Keratinocyte (primary cell): ENCODE measurements around the gene APCDD1L. TPM values are rescaled to one million over a fixed set of nuclear protein-coding genes. Genes with fewer than 3 reads are reported as not detected.

Experiments used
- DNase-seq: peaks from one replicate; pipeline ENCODE4 v3.0.0-alpha.2; 2011; ENCODE audit warnings: low read depth, missing footprints, low spot score
- FAIRE-seq: peaks from 2 replicates; lab custom pipeline; 2011; peaks lifted over from hg19 to GRCh38; lab: Jason Lieb, UNC
- H2AFZ ChIP-seq: 2 replicates; pipeline ENCODE4 v1.6.0; 2012; ENCODE audit warnings: low read length, control low read depth, inconsistent platforms; ENCODE audit not compliant: control insufficient read depth
- H3K27ac ChIP-seq: 2 replicates; pipeline ENCODE4 v1.5.1; 2011; ENCODE audit warnings: low read length; ENCODE audit not compliant: control insufficient read depth, insufficient read depth
- H3K27me3 ChIP-seq: 3 replicates; pipeline ENCODE4 v1.6.0; 2011; ENCODE audit warnings: low read length; ENCODE audit not compliant: control insufficient read depth, insufficient read depth; ENCODE audit errors: extremely low read depth
- H3K36me3 ChIP-seq, 2 experiments: 2 replicates in 1 of 2; 3 replicates in 1 of 2; pipeline ENCODE4 v1.5.1; 2011; ENCODE audit warnings: low read length in 2 of 2, mild to moderate bottlenecking in 1 of 2; ENCODE audit not compliant: control insufficient read depth in 2 of 2, insufficient read depth in 2 of 2; ENCODE audit errors: extremely low read depth in 1 of 2
- H3K4me1 ChIP-seq: 3 replicates; pipeline ENCODE4 v1.5.1; 2011; ENCODE audit warnings: low read length; ENCODE audit not compliant: control insufficient read depth, insufficient read depth; ENCODE audit errors: extremely low read depth
- H3K4me2 ChIP-seq: 3 replicates; pipeline ENCODE4 v1.6.0; 2011; ENCODE audit warnings: low read depth, low read length; ENCODE audit not compliant: control insufficient read depth, insufficient read depth; ENCODE audit errors: extremely low read depth
- H3K4me3 ChIP-seq, 3 experiments: fragments of 200-600 bp in 1 of 3; sonication (generic) in 1 of 3; 2 replicates in 2 of 3; 3 replicates in 1 of 3; pipeline ENCODE4 v1.5.1; 2011 to 2016; ENCODE audit warnings: low read length in 3 of 3, mild to moderate bottlenecking in 3 of 3, control low read depth in 2 of 3, inconsistent platforms in 1 of 3, low read depth in 1 of 3, mixed read lengths in 1 of 3, mixed run types in 1 of 3, moderate library complexity in 1 of 3; ENCODE audit not compliant: control insufficient read depth in 2 of 3, insufficient read depth in 2 of 3; ENCODE audit errors: extremely low read depth in 1 of 3
- H3K79me2 ChIP-seq: 2 replicates; pipeline ENCODE4 v1.6.0; 2012; ENCODE audit warnings: low read length; ENCODE audit not compliant: control insufficient read depth, insufficient read depth
- H3K9ac ChIP-seq: 3 replicates; pipeline ENCODE4 v1.6.0; 2011; ENCODE audit warnings: low read length; ENCODE audit not compliant: control insufficient read depth, insufficient read depth; ENCODE audit errors: extremely low read depth
- H3K9me1 ChIP-seq: 3 replicates; pipeline ENCODE4 v1.6.0; 2011; ENCODE audit warnings: low read length; ENCODE audit not compliant: control insufficient read depth, insufficient read depth; ENCODE audit errors: extremely low read depth
- H3K9me3 ChIP-seq: 2 replicates; pipeline ENCODE4 v1.5.1; 2012; ENCODE audit warnings: low read depth, low read length; ENCODE audit not compliant: control insufficient read depth
- H4K20me1 ChIP-seq: 3 replicates; pipeline ENCODE4 v1.6.0; 2011; ENCODE audit warnings: low read length; ENCODE audit not compliant: control insufficient read depth, insufficient read depth; ENCODE audit errors: extremely low read depth
- CTCF ChIP-seq, 3 experiments: IDR thresholded peaks in 1 of 3; conservative IDR thresholded peaks in 1 of 3; optimal IDR thresholded peaks in 1 of 3; 2 replicates in 2 of 3; 3 replicates in 1 of 3; pipeline versions ENCODE3 to v1.5.1; 2011; ENCODE audit warnings: low read length in 3 of 3, mild to moderate bottlenecking in 3 of 3, moderate library complexity in 2 of 3, control low read depth in 1 of 3, inconsistent platforms in 1 of 3; ENCODE audit not compliant: insufficient read depth in 2 of 3; ENCODE audit errors: extremely low read depth in 1 of 3
- EZH2 ChIP-seq: IDR thresholded peaks from one replicate; pipeline ENCODE4 v1.6.1; 2012; ENCODE audit warnings: inconsistent platforms, mild to moderate bottlenecking, low read length, moderate library complexity
- dilution Hi-C: fragments of 300-500 bp; cut with MboI; formaldehyde crosslinking; loops from one replicate; pipeline ENCODE4 v1.7.0; 2020; ENCODE audit warnings: low sequenced_read_pairs; ENCODE audit not compliant: extremely low pct_ligation_motif_present
- polyA plus RNA-seq, 5 experiments: library from polyadenylated mRNA; depleted of rRNA in 3 of 5; stranded (reverse) in 3 of 5; stranded (forward) in 1 of 5; unstranded in 1 of 5; fragments of >200 nt; gene quantifications; 1 replicate in 1 of 5; 2 replicates in 3 of 5; 3 replicates in 1 of 5; pipeline versions ENCODE4 v1.2.1 to v1.2.3, GENCODE V29; 2011 to 2012; ENCODE audit warnings: missing spikeins in 2 of 5, low read depth in 1 of 5, low replicate concordance in 1 of 5

APCDD1L gene
- polyA plus RNA-seq, 1 donor (not counting 4 experiments of a cell fraction or from before 2014, with no cell fraction given), result 0.67 TPM

GRCh38 chr20:58444746-58445255 is 70.4 kb downstream of the APCDD1L start:
- H3K4me1 ChIP-seq, result no peaks in the 10 kb centered on the region
- H3K4me2 ChIP-seq, result no peak overlapping the region
- no peak for DNase-seq
- no peaks in the 10 kb centered on the region for H3K9me3 ChIP-seq
- no peak for FAIRE-seq
- no peaks in the 10 kb centered on the region for H3K9me1 ChIP-seq
- no peaks in the 10 kb centered on the region for H3K27me3 ChIP-seq
- no peaks in the 10 kb centered on the region for H4K20me1 ChIP-seq
- peaks cover 15 to 35% of the 10 kb centered on the region in 2 experiments for H3K36me3 ChIP-seq
- H3K4me3 ChIP-seq, result no peak overlapping the region
- dilution Hi-C loops, result no loop called here
- H3K27ac ChIP-seq, result no peak overlapping the region
- no peak overlapping the region for H2AFZ ChIP-seq
- TF ChIP-seq CTCF (optimal IDR thresholded peaks at IDR 0.05 in 1 of 3, IDR thresholded peaks at IDR 0.05 in 1 of 3, conservative IDR thresholded peaks at IDR 0.05 in 1 of 3; ENCODE audit: extremely low read depth in 1 of 3, insufficient read depth in 2 of 3, low read length in 3 of 3) (no peak), EZH2 (no peak)
- peaks cover 11% of the 10 kb centered on the region for H3K79me2 ChIP-seq
- H3K9ac ChIP-seq, result no peak overlapping the region

GRCh38 chr20:58441723-58442122 is 73.5 kb downstream of the APCDD1L start:
- no peak overlapping the region for H3K27ac ChIP-seq
- peaks cover 17 to 39% of the 10 kb centered on the region in 2 experiments for H3K36me3 ChIP-seq
- H3K9me3 ChIP-seq, result no peaks in the 10 kb centered on the region
- no peak overlapping the region for H2AFZ ChIP-seq
- no peak for FAIRE-seq
- no peaks in the 10 kb centered on the region for H3K9me1 ChIP-seq
- no peaks in the 10 kb centered on the region for H4K20me1 ChIP-seq
- H3K9ac ChIP-seq, result no peak overlapping the region
- no peaks in the 10 kb centered on the region for H3K4me1 ChIP-seq
- no peak overlapping the region for H3K4me3 ChIP-seq
- DNase-seq, result no peak
- no peaks in the 10 kb centered on the region for H3K27me3 ChIP-seq
- peaks cover 31% of the 10 kb centered on the region for H3K79me2 ChIP-seq
- dilution Hi-C loops, result no loop called here
- no peak overlapping the region for H3K4me2 ChIP-seq
- TF ChIP-seq CTCF (optimal IDR thresholded peaks at IDR 0.05 in 1 of 3, IDR thresholded peaks at IDR 0.05 in 1 of 3, conservative IDR thresholded peaks at IDR 0.05 in 1 of 3; ENCODE audit: extremely low read depth in 1 of 3, insufficient read depth in 2 of 3, low read length in 3 of 3), result no peak
- no peak for TF ChIP-seq EZH2
